Activated CD4-positive, alpha-beta T cell treated with anti-CD3 and anti-CD28 coated beads, Interleukin-2, amount 10 ng/mL, durations not matched to agents 24 days and 14 days (primary cell): Measurements from ENCODE around the gene ARHGEF10L. TPM values are rescaled to one million over a fixed set of nuclear protein-coding genes. Genes with fewer than 3 reads are reported as not detected.

Source experiments
- DNase-seq: peaks from one replicate; pipeline ENCODE4 v3.0.0; 2022
- H3K27ac Mint-ChIP-seq: one replicate; pipeline ENCODE4 v1.8.0; 2022; ENCODE audit warnings: mild to moderate bottlenecking, mixed read lengths
- H3K27me3 Mint-ChIP-seq: one replicate; pipeline ENCODE4 v1.8.0; 2022; ENCODE audit warnings: mixed read lengths
- H3K36me3 Mint-ChIP-seq: one replicate; pipeline ENCODE4 v1.8.0; 2022; ENCODE audit warnings: low read depth, mild to moderate bottlenecking, mixed read lengths
- H3K4me1 Mint-ChIP-seq: one replicate; pipeline ENCODE4 v1.8.0; 2021; ENCODE audit warnings: mixed read lengths
- H3K4me3 Mint-ChIP-seq: one replicate; pipeline ENCODE4 v1.8.0; 2022; ENCODE audit warnings: mild to moderate bottlenecking, moderate library complexity, mixed read lengths
- H3K9me3 Mint-ChIP-seq: one replicate; pipeline ENCODE4 v1.8.0; 2021; ENCODE audit warnings: mixed read lengths
- intact Hi-C: fragments of 100-400 bp; cut with micrococcal nuclease; formaldehyde crosslinking; loops from one replicate; pipeline ENCODE4 v1.15.1; 2023
- total RNA-seq: library from RNA; stranded (reverse); gene quantifications from 2 replicates; pipeline ENCODE4 v1.2.3, GENCODE V29; 2022

The ARHGEF10L gene
- total RNA-seq, 1 donor from 2014 or later: not detected

DNA sequence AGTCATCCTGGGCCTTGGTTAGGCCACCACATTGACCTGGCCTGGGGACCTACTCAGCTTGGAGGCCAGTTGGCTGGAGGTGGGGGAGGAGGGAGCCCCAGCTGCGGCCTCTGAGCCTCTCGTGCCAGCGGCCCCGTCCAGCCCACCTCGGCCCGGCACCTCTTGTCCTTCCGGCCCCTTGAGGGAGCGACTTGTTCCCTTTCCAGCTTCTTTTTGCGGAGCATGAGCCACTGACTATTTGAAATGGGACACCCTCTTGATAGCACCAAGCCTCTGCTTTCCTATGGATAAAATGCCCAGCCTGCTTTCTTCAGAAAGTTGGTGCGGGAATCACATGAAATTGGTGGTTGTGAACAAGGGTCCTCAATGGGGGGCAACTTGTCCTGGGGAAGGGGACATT lies 24.7 kb upstream of the ARHGEF10L start:
- Mint-ChIP-seq H3K27me3 (peaks cover 2% of the 10 kb centered on the region), H3K36me3 (no peaks in the 10 kb centered on the region), H3K9me3 (no peaks in the 10 kb centered on the region), H3K4me3 (no peak overlapping the region), H3K4me1 (no peaks in the 10 kb centered on the region), H3K27ac (no peak overlapping the region)
- DNase-seq: no peak
- intact Hi-C loops: no loop called here

DNA sequence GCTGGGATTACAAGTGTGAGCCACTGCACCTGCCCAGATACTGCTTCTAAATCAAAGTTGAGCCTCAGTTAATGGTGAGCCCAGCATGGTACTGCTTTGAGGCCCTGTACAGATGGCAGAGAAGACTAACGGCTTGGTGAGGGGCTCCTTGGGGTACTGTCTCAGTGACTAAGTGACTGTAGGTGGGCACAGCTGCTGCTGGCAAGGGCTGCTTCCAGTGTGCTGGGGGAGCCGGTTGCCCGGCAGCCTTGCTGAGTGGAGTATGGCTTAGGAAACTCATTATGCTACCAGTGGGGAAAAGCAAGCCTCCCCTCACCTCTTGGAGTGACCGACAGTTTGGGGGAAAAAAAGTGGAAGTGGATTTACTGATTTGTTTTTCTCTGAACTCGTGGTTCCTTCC lies 23.6 kb upstream of the ARHGEF10L start:
- H3K9me3 Mint-ChIP-seq: no peaks in the 10 kb centered on the region
- no peaks in the 10 kb centered on the region for H3K4me1 Mint-ChIP-seq
- intact Hi-C loops: no loop called here
- no peak for DNase-seq
- no peaks in the 10 kb centered on the region for H3K36me3 Mint-ChIP-seq
- H3K27me3 Mint-ChIP-seq: peaks cover 5% of the 10 kb centered on the region
- no peak overlapping the region for H3K4me3 Mint-ChIP-seq
- no peak overlapping the region for H3K27ac Mint-ChIP-seq

DNA sequence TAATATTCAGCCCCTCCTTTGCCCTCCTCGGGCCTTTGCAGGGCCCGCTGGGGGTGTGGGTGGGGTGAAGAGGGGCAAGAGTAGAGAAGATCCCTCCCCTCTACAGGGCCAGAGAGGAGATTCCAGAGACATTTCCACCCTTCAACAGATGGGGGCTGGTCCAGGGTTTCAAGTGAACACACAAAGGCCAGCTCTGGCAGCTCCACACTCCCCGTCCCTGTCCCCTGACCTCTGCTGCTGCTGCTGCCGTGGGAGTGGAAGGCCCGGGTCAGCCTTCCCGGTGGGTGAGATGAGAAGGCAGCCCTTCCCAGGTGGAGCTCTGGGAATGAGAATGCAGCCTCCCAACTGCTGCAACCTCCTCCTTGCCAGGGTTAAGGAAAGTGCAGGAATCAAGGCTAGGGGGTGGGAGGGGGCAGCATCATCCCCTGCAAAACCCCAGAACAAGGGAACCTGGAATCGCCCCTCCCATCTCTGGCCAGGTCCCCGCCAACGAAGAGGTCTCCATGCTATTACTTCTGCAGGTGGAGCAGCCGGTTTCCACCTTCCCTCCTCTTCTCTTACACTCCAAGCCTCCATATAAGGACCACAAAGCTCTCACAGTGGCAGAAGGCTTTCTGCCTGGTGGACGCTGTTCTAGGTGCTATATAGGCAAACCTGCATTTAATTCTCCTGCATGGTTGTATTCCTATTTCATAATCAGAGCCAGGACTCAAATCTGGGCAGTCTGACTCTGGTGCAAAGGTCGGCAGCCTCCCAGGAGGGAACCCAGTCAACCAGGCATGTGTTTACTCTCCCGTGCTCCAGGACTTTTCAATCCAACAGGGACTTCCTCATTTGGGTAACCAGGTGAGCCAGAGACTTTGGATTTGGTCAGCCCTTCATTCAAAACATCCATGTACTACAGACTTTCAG lies 22.9 kb upstream of the ARHGEF10L start:
- H3K36me3 Mint-ChIP-seq: no peaks in the 10 kb centered on the region
- H3K9me3 Mint-ChIP-seq: no peaks in the 10 kb centered on the region
- no peak for DNase-seq
- H3K4me1 Mint-ChIP-seq: no peaks in the 10 kb centered on the region
- no peak overlapping the region for H3K27ac Mint-ChIP-seq
- H3K27me3 Mint-ChIP-seq: peaks cover 5% of the 10 kb centered on the region
- intact Hi-C loops: no loop called here
- H3K4me3 Mint-ChIP-seq: no peak overlapping the region

DNA sequence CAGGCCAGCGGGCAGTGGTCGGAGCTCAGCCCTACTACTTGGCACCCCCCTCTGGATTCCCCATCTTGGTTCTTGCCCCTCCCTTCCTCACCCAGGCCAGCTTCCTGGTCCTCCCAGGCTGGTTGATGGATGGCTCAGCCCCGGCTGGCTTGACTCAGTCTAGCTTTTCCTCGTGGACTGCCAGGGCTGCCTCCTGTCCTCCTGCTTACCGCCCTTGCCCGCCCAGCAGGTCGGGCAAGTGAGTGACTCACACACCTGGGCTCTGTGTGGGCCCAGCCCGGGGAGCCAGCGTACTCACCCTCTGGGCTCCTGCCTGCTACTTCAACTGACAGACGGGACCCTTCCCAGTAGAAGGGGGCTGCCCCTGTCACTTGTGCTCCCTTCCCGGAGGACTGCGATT lies 19.5 kb upstream of the ARHGEF10L start:
- intact Hi-C loops: no loop called here
- Mint-ChIP-seq H3K4me3 (no peak overlapping the region), H3K36me3 (no peaks in the 10 kb centered on the region), H3K27ac (no peak overlapping the region), H3K4me1 (no peaks in the 10 kb centered on the region), H3K27me3 (peaks cover 9% of the 10 kb centered on the region), H3K9me3 (no peaks in the 10 kb centered on the region)
- no peak for DNase-seq

DNA sequence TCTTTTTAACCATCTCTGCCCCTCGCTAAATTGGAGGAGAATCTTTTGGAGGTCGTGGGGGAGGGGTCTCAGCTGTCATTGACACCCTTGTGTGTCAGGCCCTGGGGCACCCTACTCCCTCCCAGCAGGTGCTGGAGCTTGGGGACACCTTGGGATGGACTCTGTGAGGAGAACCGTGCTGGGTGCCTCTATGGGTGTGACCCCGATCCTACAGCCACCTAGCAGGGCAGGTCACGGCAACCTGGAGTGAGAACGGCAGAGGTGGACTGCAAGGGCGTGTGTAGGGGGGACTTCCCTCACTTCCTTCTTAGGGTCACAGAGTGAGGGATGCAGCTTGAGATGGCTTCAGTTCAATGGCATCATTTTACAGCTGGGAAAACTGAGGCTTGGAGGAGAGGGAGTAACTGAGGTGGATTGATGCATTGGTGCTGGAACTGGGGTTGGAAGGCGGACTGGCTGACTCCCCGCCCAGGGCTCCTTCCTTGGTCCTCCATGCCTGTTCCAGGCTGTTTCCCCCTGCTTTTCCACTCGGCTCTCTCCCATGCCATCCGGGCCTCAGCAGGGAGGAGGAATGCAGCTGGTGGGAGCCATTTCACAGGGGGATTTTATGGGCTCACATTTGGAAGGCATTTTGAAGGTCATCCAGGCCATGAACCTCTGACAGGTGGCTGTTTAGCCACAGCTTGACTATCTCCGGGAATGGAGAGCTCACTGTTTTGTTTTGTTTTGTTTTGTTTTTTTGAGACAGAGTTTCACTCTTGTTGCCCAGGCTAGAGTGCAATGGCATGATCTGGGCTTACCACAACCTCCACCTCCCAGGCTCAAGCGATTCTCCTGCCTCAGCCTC lies 18.8 kb upstream of the ARHGEF10L start:
- intact Hi-C loops: no loop called here
- H3K36me3 Mint-ChIP-seq: no peaks in the 10 kb centered on the region
- peaks cover 9% of the 10 kb centered on the region for H3K27me3 Mint-ChIP-seq
- H3K4me3 Mint-ChIP-seq: no peak overlapping the region
- no peak for DNase-seq
- no peaks in the 10 kb centered on the region for H3K4me1 Mint-ChIP-seq
- no peak overlapping the region for H3K27ac Mint-ChIP-seq
- no peaks in the 10 kb centered on the region for H3K9me3 Mint-ChIP-seq

DNA sequence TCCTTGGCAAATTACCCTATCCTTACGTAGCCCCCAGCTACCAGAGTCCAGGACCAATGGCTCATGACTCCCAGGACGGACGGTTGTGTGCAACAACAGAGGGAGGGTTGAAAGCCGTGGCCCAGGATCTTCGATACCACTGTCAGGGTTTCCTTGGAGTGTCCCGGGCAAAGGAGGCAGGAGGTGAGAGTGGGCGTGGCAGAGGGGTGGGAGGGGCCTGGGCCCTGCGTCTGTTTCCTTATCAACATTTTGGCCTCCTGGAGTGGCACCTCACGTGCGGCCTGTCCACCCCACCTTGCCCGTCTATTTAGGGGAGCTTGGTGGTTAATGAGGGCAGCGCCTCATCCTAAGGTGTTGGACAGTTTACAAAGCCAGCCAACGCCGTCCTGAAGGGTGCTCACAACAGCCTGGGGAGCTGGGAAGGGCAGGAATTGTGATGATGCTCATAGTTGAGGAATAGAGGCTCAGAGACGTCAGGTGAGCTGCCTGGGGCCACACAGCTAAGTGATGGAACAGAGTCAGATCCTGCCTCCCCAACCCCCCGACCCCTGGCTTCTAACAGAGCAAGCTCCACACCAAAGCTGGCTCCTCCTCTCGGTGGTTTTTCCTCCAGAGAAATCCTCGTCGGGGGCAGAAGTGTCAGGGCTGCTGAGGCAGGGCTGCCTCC lies 17.4 kb upstream of the ARHGEF10L start:
- H3K4me1 Mint-ChIP-seq: no peaks in the 10 kb centered on the region
- no peak overlapping the region for H3K27ac Mint-ChIP-seq
- H3K27me3 Mint-ChIP-seq: peaks cover 7% of the 10 kb centered on the region
- DNase-seq: no peak
- H3K9me3 Mint-ChIP-seq: no peaks in the 10 kb centered on the region
- no peak overlapping the region for H3K4me3 Mint-ChIP-seq
- intact Hi-C loops: no loop called here
- no peaks in the 10 kb centered on the region for H3K36me3 Mint-ChIP-seq

DNA sequence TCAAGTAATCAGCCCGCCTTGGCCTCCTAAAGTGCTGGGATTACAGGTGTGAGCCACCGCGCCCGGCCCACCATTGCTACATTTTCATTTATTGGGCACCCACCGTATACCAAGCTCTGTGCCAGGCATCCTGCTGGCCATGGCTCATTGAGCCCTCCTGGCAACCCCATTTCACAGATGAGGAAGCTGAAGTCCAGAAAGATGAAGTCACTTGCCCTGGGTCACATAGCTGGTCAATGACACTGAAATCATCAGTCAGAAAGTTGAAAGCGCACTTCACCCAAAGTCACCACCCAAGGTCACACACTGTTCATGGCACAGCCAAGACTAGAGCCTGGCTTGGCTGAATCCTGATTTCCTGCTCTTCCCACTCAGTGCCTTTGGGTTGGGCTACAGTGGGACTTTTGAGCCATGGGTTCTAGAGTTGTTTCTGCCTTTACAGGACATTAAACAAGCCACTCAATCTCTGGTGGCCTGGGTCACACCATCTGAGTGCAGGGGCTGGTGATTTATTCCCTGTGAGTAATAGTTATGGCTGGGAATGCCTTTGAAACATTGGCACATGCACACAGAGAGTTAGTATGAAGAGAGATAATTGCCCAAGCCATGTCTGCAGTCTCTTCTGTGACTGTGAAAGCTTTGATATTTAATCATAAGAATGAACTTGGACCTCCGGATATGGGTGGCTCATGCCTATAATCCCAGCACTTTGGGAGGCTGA lies 16.0 kb upstream of the ARHGEF10L start:
- intact Hi-C loops: no loop called here
- H3K27me3 Mint-ChIP-seq: peaks cover 7% of the 10 kb centered on the region
- no peaks in the 10 kb centered on the region for H3K36me3 Mint-ChIP-seq
- H3K4me3 Mint-ChIP-seq: no peak overlapping the region
- no peak overlapping the region for H3K27ac Mint-ChIP-seq
- DNase-seq: no peak
- no peaks in the 10 kb centered on the region for H3K9me3 Mint-ChIP-seq
- H3K4me1 Mint-ChIP-seq: no peaks in the 10 kb centered on the region

DNA sequence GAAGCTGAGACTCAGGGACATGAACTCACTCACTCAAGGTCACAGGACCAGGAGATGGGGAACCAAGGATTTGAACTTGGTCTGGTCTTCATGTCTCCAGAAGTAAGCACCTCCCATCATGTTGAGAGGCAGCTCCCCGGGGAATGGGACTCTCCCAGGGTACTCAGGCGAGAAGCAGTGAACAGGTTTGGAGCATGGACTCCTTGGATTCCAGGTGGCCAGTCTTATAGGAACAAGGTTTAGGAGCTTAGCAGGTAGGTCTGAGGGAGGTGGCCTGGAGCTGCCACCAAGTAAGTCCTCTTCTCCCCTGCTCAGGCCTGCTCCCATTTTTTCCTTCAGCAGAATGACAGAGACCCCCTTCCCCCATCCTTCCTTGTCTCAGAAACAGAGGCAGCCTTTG lies 14.9 kb upstream of the ARHGEF10L start:
- H3K4me3 Mint-ChIP-seq: no peak overlapping the region
- no peak for DNase-seq
- no peaks in the 10 kb centered on the region for H3K9me3 Mint-ChIP-seq
- no peak overlapping the region for H3K27ac Mint-ChIP-seq
- no peaks in the 10 kb centered on the region for H3K4me1 Mint-ChIP-seq
- no peaks in the 10 kb centered on the region for H3K36me3 Mint-ChIP-seq
- intact Hi-C loops: no loop called here
- H3K27me3 Mint-ChIP-seq: peaks cover 7% of the 10 kb centered on the region

DNA sequence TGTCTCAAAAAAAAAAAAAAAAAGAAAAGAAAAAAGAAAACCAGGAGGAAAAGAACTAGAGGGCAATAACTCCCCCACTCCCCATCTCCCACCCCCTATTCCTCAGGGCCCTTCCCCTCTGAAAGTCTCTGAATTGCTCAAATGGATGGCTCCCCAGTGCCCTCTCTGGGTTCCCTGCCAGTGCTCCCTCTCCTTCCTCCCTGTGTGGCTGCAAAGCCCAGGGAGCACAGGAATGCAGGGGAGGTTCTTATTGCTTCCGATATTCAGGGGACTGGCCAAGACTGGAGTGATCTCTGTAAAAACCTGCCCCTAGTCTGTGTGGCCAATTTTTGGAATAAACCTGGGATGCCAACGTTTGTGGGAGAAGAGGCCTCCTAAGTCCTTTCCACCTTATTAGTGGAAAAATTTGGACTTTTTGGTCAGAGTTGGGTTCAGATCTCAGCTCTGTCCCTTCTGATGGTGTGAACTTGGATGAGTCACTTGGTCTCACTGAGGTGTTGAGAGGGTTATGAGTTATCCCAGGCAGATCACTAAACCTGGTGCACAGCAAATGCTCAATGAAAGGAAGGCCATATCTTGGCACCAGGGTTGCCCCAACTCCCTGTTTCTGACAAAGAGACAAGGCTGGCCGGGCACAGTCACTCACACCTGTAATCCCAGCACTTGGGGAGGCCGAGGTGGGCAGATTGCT lies 13.4 kb upstream of the ARHGEF10L start:
- intact Hi-C loops: no loop called here
- no peak overlapping the region for H3K4me3 Mint-ChIP-seq

DNA sequence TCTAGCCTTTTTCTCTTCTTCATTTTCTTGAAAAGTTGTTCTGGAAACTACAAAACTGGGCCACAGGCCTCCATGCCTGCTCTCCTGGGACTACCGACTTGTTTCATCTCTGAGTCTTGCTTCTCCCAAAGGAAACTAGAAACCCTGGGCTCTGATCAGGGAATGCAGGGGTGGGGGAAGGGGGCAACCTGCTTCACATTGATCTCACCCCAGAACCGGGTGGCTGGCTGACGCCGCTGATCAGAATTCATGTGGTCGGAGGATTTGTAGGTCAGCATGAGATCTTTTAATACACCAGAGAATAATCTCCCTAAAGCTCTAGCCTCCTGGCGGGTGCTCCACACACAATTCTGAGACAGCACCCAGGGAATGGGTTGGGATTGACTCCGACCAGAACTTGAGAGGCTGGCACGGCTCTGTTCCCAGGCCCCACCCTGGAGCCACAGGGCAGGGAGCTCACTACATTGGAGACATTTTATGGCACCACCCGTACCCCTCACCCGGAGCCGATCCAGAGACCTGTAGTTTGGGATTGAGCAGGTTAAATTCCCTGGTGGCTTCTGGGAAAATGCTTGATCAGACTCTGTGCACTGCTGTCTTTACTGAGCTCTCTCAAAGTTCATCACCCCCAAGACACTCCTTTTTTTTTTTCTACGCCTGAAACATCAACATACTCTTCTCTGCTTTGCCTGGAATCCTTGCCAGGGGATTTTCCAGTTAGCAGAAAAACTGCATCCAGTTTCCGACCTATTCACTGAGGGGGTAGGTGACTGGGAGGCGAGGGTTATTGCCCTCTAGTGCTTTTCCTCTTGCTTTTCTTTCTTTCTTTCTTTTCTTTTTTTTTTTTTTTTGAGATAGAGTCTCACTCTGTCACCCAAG lies 12.2 kb upstream of the ARHGEF10L start:
- Mint-ChIP-seq H3K4me3 (no peak overlapping the region), H3K27ac (no peak overlapping the region), H3K9me3 (no peaks in the 10 kb centered on the region), H3K4me1 (no peaks in the 10 kb centered on the region), H3K36me3 (no peaks in the 10 kb centered on the region), H3K27me3 (peaks cover 2% of the 10 kb centered on the region)
- DNase-seq: no peak
- intact Hi-C loops: no loop called here

More for the DNA sequence above, 13.4 kb upstream of the ARHGEF10L start:
- Mint-ChIP-seq H3K27ac (no peak overlapping the region), H3K4me1 (no peaks in the 10 kb centered on the region), H3K27me3 (peaks cover 5% of the 10 kb centered on the region), H3K9me3 (no peaks in the 10 kb centered on the region), H3K36me3 (no peaks in the 10 kb centered on the region)
- DNase-seq: no peak

DNA sequence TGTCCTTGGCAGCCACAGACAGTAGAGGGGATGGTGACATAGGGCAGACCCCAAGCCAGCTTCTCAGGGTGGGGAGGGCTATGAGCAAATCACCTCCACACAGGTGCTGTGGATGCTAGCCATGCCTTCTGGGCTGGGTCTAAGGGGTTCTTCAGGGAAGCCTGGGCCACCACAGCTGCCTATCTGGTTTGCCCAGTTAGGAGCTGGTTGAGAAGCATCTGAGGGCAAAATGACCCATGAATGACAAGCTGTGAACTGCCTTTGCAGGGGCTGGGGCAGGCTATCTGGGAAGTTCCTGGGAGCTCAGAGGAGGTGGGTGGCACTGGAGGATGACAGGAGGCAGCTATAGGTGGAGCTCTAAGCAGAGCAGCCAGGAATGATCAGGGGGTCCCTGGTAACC lies 10.1 kb upstream of the ARHGEF10L start:
- no peaks in the 10 kb centered on the region for H3K9me3 Mint-ChIP-seq
- no peak for DNase-seq
- no peak overlapping the region for H3K27ac Mint-ChIP-seq
- H3K4me3 Mint-ChIP-seq: no peak overlapping the region
- intact Hi-C loops: no loop called here
- H3K27me3 Mint-ChIP-seq: no peaks in the 10 kb centered on the region
- no peaks in the 10 kb centered on the region for H3K36me3 Mint-ChIP-seq
- H3K4me1 Mint-ChIP-seq: no peaks in the 10 kb centered on the region

DNA sequence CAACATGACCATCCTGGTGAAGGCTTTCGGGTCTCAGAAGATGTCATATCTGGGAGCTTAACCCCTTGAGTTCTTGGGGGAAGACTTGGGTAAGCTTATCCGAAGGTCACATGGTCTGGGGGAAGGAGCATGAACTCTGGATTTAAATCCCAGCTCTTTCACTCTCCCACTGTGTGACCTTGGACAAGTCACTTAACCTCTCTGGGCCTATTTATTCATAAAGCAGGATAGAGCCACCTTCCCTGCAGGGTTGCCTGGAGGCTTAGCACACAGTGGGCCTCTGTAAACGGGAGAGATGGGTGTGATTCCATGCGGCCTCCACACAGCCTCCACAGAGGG lies 8.2 kb upstream of the ARHGEF10L start:
- Mint-ChIP-seq H3K27me3 (peaks cover 1% of the 10 kb centered on the region), H3K27ac (no peak overlapping the region), H3K36me3 (no peaks in the 10 kb centered on the region), H3K4me3 (no peak overlapping the region), H3K9me3 (no peaks in the 10 kb centered on the region), H3K4me1 (no peaks in the 10 kb centered on the region)
- intact Hi-C loops: no loop called here
- no peak for DNase-seq
